Caco-2 (cell line): ENCODE results near the gene KRT35. TPM values are rescaled to one million over a fixed set of nuclear protein-coding genes. Genes with fewer than 3 reads are reported as not detected.

Source experiments
- BruUV-seq: library from RNA; stranded (reverse); fragments of 400-500 nt; replicated peaks from 2 replicates; lab custom pipeline; 2021; lab: Mats Ljungman, UMichigan
- CTCF ChIA-PET: fragments of 300-600 bp; sonication (Branson Sonifier 250); formaldehyde crosslinking; loops from one replicate; lab custom pipeline; 2022; ENCODE audit warnings: antibody characterized with exemption; lab: Charles Lee
- POLR2A ChIA-PET: fragments of 300-600 bp; sonication (Branson Sonifier 250); formaldehyde crosslinking; loops from one replicate; lab custom pipeline; 2022; ENCODE audit warnings: antibody characterized with exemption; lab: Charles Lee
- DNase-seq, 2 experiments: peaks; one replicate each; pipeline versions ENCODE4 v3.0.0 to v3.0.0-alpha.2; 2020 to 2022
- H3K27me3 ChIP-seq: replicated peaks from 2 replicates; pipeline ENCODE4 v1.6.0; 2011; ENCODE audit warnings: low read length; ENCODE audit not compliant: control insufficient read depth, insufficient read depth
- H3K36me3 ChIP-seq: 2 replicates; pipeline ENCODE4 v1.5.1; 2011; ENCODE audit warnings: low read length; ENCODE audit not compliant: control insufficient read depth, insufficient read depth
- H3K4me1 ChIP-seq: fragments of 250-450 bp; sonication (Bioruptor Pico); 2 replicates; pipeline ENCODE4 v1.5.1; 2020; ENCODE audit warnings: mild to moderate bottlenecking
- H3K4me3 ChIP-seq: 2 replicates; pipeline ENCODE4 v1.5.1; 2011; ENCODE audit warnings: low read depth, mild to moderate bottlenecking, control low read depth, low read length
- H3K9me3 ChIP-seq: fragments of 250-450 bp; sonication (Bioruptor Pico); 2 replicates; pipeline ENCODE4 v1.5.1; 2020; ENCODE audit warnings: mild to moderate bottlenecking, moderate library complexity
- H3K27ac Mint-ChIP-seq: one replicate; pipeline ENCODE4 v1.8.0; 2022; ENCODE audit warnings: mixed read lengths; ENCODE audit not compliant: unreplicated experiment
- H3K27me3 Mint-ChIP-seq: one replicate; pipeline ENCODE4 v1.8.0; 2022; ENCODE audit warnings: mixed read lengths; ENCODE audit not compliant: insufficient read depth, unreplicated experiment
- H3K36me3 Mint-ChIP-seq: one replicate; pipeline ENCODE4 v1.8.0; 2022; ENCODE audit warnings: mild to moderate bottlenecking, mixed read lengths; ENCODE audit not compliant: insufficient read depth, unreplicated experiment
- H3K4me1 Mint-ChIP-seq: one replicate; pipeline ENCODE4 v1.8.0; 2022; ENCODE audit warnings: low read depth, mixed read lengths; ENCODE audit not compliant: unreplicated experiment
- H3K4me3 Mint-ChIP-seq: one replicate; pipeline ENCODE4 v1.8.0; 2022; ENCODE audit warnings: mild to moderate bottlenecking, moderate library complexity, mixed read lengths; ENCODE audit not compliant: unreplicated experiment
- H3K9me3 Mint-ChIP-seq: one replicate; pipeline ENCODE4 v1.8.0; 2022; ENCODE audit warnings: mixed read lengths; ENCODE audit not compliant: unreplicated experiment
- intact Hi-C: fragments of 100-400 bp; cut with micrococcal nuclease; formaldehyde crosslinking; loops from one replicate; pipeline ENCODE4 v1.10.0; 2022; ENCODE audit not compliant: unreplicated experiment
- total RNA-seq: library from RNA; stranded (reverse); gene quantifications from 2 replicates; pipeline ENCODE4 v1.2.3, GENCODE V29; 2022
- TF ChIP-seq, protein P1 (sequence below), 2 experiments: fragments of 200-600 bp in 1 of 2; IDR thresholded peaks; 1 replicate in 1 of 2; 2 replicates in 1 of 2; pipeline versions ENCODE4 v1.5.1 to v1.8.0; 2011 to 2022; ENCODE audit warnings: antibody characterized with exemption in 1 of 2, control low read depth in 1 of 2, inconsistent platforms in 1 of 2, low read depth in 1 of 2, low read length in 1 of 2, mild to moderate bottlenecking in 1 of 2, moderate library complexity in 1 of 2; ENCODE audit not compliant: insufficient read depth in 1 of 2, severe bottlenecking in 1 of 2, unreplicated experiment in 1 of 2

KRT35 gene
- total RNA-seq, 1 experiment from 2014 or later = not detected

DNA sequence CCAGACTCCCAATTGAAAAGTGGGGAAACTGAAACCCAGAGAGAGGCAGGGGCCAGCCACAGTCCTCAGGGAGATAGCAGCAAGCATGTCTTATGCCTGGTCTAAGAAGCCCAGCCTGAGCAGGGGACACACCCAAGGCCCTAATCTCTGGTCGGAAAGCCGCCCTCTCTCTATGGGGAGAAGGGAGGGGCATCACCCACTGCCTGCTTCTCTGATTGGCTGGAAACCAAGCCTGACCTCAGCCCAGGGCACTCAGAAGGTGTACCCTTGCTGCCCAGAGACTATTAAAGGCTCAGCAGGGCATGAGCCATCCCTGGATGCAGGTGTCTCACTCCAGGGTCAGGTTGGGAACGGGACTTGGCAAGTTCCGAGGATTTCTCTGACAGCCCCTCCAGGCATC, 30.2 kb upstream of the KRT35 start:
- intact Hi-C loops = no loop called here
- Mint-ChIP-seq H3K4me3 (no peak overlapping the region), H3K9me3 (no peaks in the 10 kb centered on the region), H3K27me3 (no peaks in the 10 kb centered on the region), H3K36me3 (peaks cover 6% of the 10 kb centered on the region), H3K27ac (no peak overlapping the region), H3K4me1 (peaks cover 25% of the 10 kb centered on the region)
- H3K27me3 ChIP-seq = no peaks in the 10 kb centered on the region
- ChIA-PET POLR2A (no interaction called here), CTCF (no interaction called here)
- DNase-seq = peak in 1 of 2 experiments; percentile 69
- H3K36me3 ChIP-seq = no peaks in the 10 kb centered on the region
- H3K9me3 ChIP-seq = no peaks in the 10 kb centered on the region
- peaks cover 44% of the 10 kb centered on the region for H3K4me1 ChIP-seq
- H3K4me3 ChIP-seq = no peak overlapping the region
- TF ChIP-seq, protein P1, sequence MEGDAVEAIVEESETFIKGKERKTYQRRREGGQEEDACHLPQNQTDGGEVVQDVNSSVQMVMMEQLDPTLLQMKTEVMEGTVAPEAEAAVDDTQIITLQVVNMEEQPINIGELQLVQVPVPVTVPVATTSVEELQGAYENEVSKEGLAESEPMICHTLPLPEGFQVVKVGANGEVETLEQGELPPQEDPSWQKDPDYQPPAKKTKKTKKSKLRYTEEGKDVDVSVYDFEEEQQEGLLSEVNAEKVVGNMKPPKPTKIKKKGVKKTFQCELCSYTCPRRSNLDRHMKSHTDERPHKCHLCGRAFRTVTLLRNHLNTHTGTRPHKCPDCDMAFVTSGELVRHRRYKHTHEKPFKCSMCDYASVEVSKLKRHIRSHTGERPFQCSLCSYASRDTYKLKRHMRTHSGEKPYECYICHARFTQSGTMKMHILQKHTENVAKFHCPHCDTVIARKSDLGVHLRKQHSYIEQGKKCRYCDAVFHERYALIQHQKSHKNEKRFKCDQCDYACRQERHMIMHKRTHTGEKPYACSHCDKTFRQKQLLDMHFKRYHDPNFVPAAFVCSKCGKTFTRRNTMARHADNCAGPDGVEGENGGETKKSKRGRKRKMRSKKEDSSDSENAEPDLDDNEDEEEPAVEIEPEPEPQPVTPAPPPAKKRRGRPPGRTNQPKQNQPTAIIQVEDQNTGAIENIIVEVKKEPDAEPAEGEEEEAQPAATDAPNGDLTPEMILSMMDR (IDR thresholded peaks at IDR 0.05; ENCODE audit: insufficient read depth in 1 of 2, low read depth in 1 of 2, low read length in 1 of 2, severe bottlenecking in 1 of 2, unreplicated experiment in 1 of 2) = no peak
- no TSS peak for BruUV-seq

DNA sequence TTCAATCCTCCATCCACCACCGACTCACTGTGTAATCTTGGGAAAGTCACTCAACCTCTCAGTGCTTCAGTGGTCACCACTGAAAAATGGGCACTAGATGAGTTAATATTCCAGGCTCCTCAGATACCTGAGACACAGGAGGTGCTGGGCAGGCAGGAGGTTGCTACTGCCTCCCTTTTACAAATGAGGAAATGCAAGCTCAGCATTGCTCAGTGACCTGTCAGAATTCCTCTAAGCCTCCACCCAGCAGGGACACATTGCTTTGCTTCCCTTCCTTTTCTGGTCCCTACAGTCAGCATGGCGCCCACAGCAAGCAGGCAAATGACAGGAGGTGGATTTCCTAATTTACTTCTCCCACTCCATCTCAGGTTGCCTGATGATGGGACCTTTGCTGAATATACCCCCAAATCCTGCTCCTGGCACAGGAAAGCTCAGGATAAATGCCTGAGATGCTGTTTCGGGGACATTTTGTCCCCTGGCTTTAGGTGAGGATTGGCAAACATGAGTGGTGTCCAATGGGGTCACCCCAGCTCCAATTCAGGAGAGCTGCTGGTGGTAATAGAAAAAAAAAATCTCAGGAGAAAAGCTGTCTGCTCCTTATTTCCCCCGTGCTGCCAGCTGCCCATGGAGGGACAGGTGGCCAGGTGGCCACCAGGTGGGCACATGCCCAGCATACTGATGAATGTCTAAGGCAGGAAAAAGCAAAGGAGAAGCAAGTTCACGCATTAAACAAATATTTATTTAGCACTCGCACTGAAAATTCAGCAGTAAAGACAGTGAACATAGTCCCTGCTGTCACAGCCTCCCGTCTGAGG, 29.5 kb upstream of the KRT35 start:
- no TSS peak for BruUV-seq
- peaks cover 6% of the 10 kb centered on the region for H3K36me3 Mint-ChIP-seq
- intact Hi-C loops = no loop called here
- H3K4me1 ChIP-seq = peaks cover 49% of the 10 kb centered on the region
- H3K9me3 Mint-ChIP-seq = no peaks in the 10 kb centered on the region
- no peak overlapping the region for H3K4me3 Mint-ChIP-seq
- TF ChIP-seq, protein P1 (IDR thresholded peaks at IDR 0.05; ENCODE audit: insufficient read depth in 1 of 2, low read depth in 1 of 2, low read length in 1 of 2, severe bottlenecking in 1 of 2, unreplicated experiment in 1 of 2) = no peak
- H3K4me3 ChIP-seq = no peak overlapping the region
- H3K36me3 ChIP-seq = no peaks in the 10 kb centered on the region
- H3K27ac Mint-ChIP-seq = no peak overlapping the region
- ChIA-PET POLR2A (interaction anchor here (1.0 kb wide), 2 partner anchors 18 to 178 kb away, joined by 5 read pairs; partner anchors contain the start of gene KRT19), CTCF (interaction anchor here (0.7 to 1.0 kb wide), 4 partner anchors 11 to 138 kb away, joined by 3 read pairs; no protein-coding TSS in a partner anchor)
- H3K4me1 Mint-ChIP-seq = peaks cover 29% of the 10 kb centered on the region
- no peaks in the 10 kb centered on the region for H3K27me3 Mint-ChIP-seq
- no peak for DNase-seq
- no peaks in the 10 kb centered on the region for H3K27me3 ChIP-seq
- H3K9me3 ChIP-seq = no peaks in the 10 kb centered on the region

DNA sequence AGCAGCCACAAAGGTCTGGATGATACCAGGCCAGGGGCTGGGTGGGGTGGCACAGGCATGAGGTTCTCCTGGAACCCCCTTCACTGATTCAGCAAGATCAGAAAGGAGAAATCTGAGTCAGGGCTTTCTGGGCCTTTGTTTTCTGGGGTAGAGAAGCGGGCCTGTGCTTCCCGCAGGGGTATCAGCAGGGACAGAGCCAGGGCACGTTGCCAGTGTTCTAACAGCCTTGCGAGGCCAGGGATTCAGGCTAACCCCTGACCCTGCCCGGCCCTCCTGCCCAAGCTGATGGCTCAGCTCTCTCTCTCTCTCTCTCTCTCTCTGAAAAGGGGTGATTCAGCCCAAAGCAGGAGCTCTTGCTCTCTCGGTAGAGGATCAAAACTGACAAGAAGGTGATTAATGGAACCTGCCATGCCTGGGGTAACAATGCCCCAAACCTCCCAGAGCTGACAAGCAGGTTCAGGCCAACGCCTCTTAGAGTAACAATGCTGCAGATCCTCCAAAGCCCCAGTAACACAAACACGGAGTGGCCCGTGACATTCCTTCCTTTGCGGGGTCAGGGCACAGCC, 26.4 kb upstream of the KRT35 start:
- Mint-ChIP-seq H3K4me1 (peaks cover 29% of the 10 kb centered on the region), H3K9me3 (no peaks in the 10 kb centered on the region), H3K27ac (peak overlapping the region; percentile 12), H3K4me3 (no peak overlapping the region), H3K27me3 (no peaks in the 10 kb centered on the region), H3K36me3 (peaks cover 6% of the 10 kb centered on the region)
- Histone ChIP-seq H3K4me3 (no peak overlapping the region), H3K4me1 (peaks cover 49% of the 10 kb centered on the region), H3K9me3 (no peaks in the 10 kb centered on the region), H3K36me3 (no peaks in the 10 kb centered on the region), H3K27me3 (no peaks in the 10 kb centered on the region)
- TF ChIP-seq, protein P1 (IDR thresholded peaks at IDR 0.05; ENCODE audit: insufficient read depth in 1 of 2, low read depth in 1 of 2, low read length in 1 of 2, severe bottlenecking in 1 of 2, unreplicated experiment in 1 of 2) = no peak
- ChIA-PET POLR2A (no interaction called here), CTCF (interaction anchor here (0.6 to 1.3 kb wide), 3 partner anchors 15 to 155 kb away, joined by 3 to 5 read pairs (median 3); no protein-coding TSS in a partner anchor)
- intact Hi-C loops = no loop called here
- DNase-seq = no peak
- no TSS peak for BruUV-seq
